ENCODE results near the gene FSD2.

The FSD2 gene

DNA sequence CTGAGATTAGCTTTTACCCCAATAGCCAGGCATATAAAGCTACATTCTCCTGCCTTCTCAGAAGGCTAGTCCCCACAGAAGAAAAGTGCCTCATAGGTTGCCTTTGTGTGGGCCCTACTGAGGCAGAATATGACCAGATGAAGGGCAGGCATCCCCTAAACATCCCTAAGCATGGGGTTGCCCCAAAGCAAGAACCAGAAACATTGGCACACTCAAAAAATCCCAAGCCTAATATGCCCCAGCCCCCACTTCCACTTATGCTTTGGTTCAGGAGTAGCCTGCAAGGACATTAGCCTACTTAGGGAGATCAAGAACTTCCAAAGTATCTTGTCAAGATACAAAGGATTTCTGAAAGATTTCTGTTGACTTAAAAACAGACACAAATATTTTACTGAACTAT is 33.3 kb upstream of the FSD2 start:
- no peak for TF ChIP-seq GATA3 (IDR thresholded peaks at IDR 0.05; ENCODE audit: low read depth, low read length)
- TF ChIP-seq GATA2 (IDR thresholded peaks at IDR 0.05; ENCODE audit: low read depth, low read length), result no peak

- TF ChIP-seq GATA3 (IDR thresholded peaks at IDR 0.05; ENCODE audit: low read depth, low read length) (no peak), GATA2 (IDR thresholded peaks at IDR 0.05; ENCODE audit: low read depth, low read length) (no peak)
Observed at GRCh38 chr15:82838096-82838735, 32.3 kb upstream of the FSD2 start.

DNA sequence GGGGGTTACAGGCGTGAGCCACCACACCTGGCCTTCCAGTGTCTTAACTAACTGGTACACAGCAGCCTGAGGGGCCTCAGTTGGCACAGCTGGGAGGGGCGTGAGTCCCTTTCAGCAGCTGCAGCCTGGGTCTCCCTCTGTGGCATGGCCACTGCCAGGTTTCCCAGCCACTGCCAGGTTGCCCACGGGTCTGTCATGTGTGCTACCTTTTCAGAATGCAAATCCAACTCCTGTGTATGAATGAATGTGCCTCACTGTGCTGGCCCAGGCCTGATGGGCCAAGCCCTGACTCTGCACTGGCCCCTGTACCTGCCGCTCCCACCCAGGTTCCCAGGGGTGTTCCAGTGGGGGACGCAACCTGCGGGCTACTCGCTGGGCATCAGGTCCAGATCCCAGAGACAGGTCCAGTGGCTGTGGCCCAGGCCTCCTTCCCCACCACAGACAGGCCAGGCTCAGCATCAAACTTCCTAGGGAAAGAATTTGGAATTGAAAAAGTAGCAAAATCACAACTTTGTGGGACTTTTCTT is 29.6 kb upstream of the FSD2 start:
- no peak for TF ChIP-seq GATA3 (IDR thresholded peaks at IDR 0.05; ENCODE audit: low read depth, low read length)
- no peak for TF ChIP-seq GATA2 (IDR thresholded peaks at IDR 0.05; ENCODE audit: low read depth, low read length)

GRCh38 chr15:82833362-82833682 is 27.5 kb upstream of the FSD2 start:
- TF ChIP-seq GATA2 (IDR thresholded peaks at IDR 0.05; ENCODE audit: low read depth, low read length) (no peak), GATA3 (IDR thresholded peaks at IDR 0.05; ENCODE audit: low read depth, low read length) (no peak)

- TF ChIP-seq GATA3 (IDR thresholded peaks at IDR 0.05; ENCODE audit: low read depth, low read length), result no peak
- TF ChIP-seq GATA2 (IDR thresholded peaks at IDR 0.05; ENCODE audit: low read depth, low read length), result no peak
Observed at GRCh38 chr15:82832601-82833361, 26.9 kb upstream of the FSD2 start.

DNA sequence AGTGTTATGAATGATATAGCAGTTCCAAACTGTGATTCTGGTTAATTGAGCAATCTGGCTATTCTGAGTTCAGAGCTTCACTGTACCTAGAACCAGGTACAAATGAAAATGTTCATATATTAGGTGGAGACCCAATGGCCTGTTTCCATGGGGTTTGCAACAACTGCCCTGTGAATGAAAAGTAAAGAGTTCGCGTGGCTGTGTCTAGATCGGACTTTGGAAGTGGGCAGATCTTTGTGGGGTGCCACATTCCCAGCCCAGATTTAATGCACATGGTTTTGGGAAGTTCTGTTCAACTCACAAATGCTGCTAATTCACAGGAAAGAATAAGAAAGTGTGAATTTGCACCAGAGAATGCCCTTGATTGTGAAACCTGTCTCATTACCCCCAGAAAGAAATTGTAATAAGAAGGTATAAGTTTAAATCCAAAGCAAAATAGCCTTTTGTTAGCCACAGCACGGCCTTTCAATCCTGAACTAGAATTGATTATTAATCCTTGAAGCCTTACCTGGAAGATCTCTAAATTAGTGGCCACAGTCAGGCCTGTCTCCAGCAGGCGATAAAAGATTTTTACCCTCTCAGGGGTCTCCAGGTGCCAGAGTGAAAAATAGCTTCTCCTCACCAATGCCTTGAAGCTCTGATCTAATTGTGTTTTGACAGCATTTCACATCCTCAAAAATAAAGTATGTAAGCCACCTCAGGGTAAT is 26.2 kb upstream of the FSD2 start:
- TF ChIP-seq GATA2 (IDR thresholded peaks at IDR 0.05; ENCODE audit: low read depth, low read length) (no peak), GATA3 (IDR thresholded peaks at IDR 0.05; ENCODE audit: low read depth, low read length) (no peak)

- TF ChIP-seq GATA2 (IDR thresholded peaks at IDR 0.05; ENCODE audit: low read depth, low read length), result no peak
- no peak for TF ChIP-seq GATA3 (IDR thresholded peaks at IDR 0.05; ENCODE audit: low read depth, low read length)
Observed at GRCh38 chr15:82830427-82831173, 24.7 kb upstream of the FSD2 start.

DNA sequence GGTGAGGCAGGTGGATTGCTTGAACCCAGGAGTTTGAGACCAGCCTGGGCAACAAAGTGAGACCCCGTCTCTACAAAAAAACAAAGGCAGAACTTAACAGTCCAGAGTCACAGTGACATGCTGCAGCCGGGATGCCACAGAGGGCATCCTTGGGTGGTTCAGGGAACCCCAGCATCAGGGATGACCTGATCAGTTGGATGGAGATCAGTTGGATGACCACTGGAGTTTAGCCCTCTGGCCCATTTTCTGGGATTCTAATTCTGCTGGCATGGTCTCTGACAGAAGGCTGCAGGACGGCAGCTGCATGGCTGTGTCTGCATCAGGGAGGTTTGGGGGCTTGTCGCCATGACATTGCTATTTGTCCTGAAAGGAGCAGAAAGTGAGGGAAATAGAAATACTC is 23.4 kb upstream of the FSD2 start:
- TF ChIP-seq GATA3 (IDR thresholded peaks at IDR 0.05; ENCODE audit: low read depth, low read length) (no peak), GATA2 (IDR thresholded peaks at IDR 0.05; ENCODE audit: low read depth, low read length) (no peak)

DNA sequence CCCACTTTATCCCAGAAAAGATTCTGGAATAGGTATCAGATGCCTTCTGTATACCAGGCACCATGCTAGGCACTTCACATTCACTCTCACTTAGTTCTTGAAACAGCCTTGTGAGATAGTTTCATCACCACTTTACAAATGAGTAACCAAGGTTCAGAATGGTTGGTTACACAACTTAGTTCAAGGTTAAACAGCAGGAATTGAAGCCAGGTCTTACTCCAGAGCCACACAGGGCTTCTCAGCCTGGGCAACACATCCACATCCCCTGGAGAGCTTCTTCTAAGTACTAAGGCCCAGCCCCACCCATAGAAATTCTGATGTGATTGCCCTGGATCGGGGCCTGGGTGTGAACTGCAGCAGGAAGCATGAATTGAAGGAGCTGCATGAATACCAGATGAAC is 22.2 kb upstream of the FSD2 start:
- TF ChIP-seq GATA3 (IDR thresholded peaks at IDR 0.05; ENCODE audit: low read depth, low read length), result no peak
- TF ChIP-seq GATA2 (IDR thresholded peaks at IDR 0.05; ENCODE audit: low read depth, low read length), result no peak

- TF ChIP-seq GATA2 (IDR thresholded peaks at IDR 0.05; ENCODE audit: low read depth, low read length) (no peak), GATA3 (IDR thresholded peaks at IDR 0.05; ENCODE audit: low read depth, low read length) (no peak)
Observed at GRCh38 chr15:82823049-82823448, 17.2 kb upstream of the FSD2 start.

- TF ChIP-seq GATA3 (IDR thresholded peaks at IDR 0.05; ENCODE audit: low read depth, low read length) (no peak), GATA2 (IDR thresholded peaks at IDR 0.05; ENCODE audit: low read depth, low read length) (no peak)
Observed at GRCh38 chr15:82820128-82820527, 14.3 kb upstream of the FSD2 start.

DNA sequence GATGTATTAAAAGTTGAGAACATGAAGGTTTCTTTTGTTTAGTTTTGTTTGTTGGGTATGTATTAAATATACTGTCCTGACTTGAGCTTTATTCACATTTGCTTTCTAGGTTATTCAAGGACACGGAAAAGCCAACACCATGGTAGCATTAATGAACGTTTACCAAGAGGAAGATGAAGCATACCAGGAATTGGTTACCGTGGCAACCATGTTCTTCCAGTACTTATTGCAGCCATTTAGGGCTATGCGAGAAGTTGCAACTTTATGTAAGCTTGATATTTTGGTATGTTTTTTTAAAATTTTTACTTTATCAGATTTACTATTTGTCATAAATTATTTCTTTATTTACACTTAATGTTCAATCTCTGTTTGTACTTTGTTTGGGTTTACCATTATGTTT is 7.1 kb upstream of the FSD2 start:
- no peak for TF ChIP-seq GATA3 (IDR thresholded peaks at IDR 0.05; ENCODE audit: low read depth, low read length)
- TF ChIP-seq GATA2 (IDR thresholded peaks at IDR 0.05; ENCODE audit: low read depth, low read length), result no peak

- no peak for TF ChIP-seq GATA3 (IDR thresholded peaks at IDR 0.05; ENCODE audit: low read depth, low read length)
- no peak for TF ChIP-seq GATA2 (IDR thresholded peaks at IDR 0.05; ENCODE audit: low read depth, low read length)
Observed at GRCh38 chr15:82810890-82811426, 5.1 kb upstream of the FSD2 start.

All from SH-SY5Y (cell line).